Liver (tissue), 3 donors: ENCODE data around the gene FERMT1.

Source experiments
- CTCF ChIP-seq: fragments of 150-350 bp; IDR thresholded peaks from 2 replicates; pipeline ENCODE4 v1.5.1; 2017; ENCODE audit warnings: improper control_type of control experiment, low read depth, low read length; ENCODE audit not compliant: missing input control
- HNF4A ChIP-seq, 2 donors: conservative IDR thresholded peaks; 2 replicates each; pipeline ENCODE4 v1.6.1; 2016; ENCODE audit warnings: antibody characterized with exemption in 2 of 2, mild to moderate bottlenecking in 2 of 2
- MAX ChIP-seq: IDR thresholded peaks from 2 replicates; pipeline ENCODE4 v1.6.1; 2016; ENCODE audit warnings: antibody characterized with exemption
- REST ChIP-seq: IDR thresholded peaks from 2 replicates; pipeline ENCODE4 v1.6.1; 2016; ENCODE audit warnings: antibody characterized with exemption, mild to moderate bottlenecking
- SP1 ChIP-seq: IDR thresholded peaks from 2 replicates; pipeline ENCODE4 v1.6.1; 2018; ENCODE audit warnings: antibody characterized with exemption, mild to moderate bottlenecking
- TAF1 ChIP-seq: conservative IDR thresholded peaks from 2 replicates; pipeline ENCODE4 v1.6.1; 2016; ENCODE audit warnings: antibody characterized with exemption, mild to moderate bottlenecking
- ZBTB33 ChIP-seq: IDR thresholded peaks from 2 replicates; pipeline ENCODE4 v1.6.1; 2016; ENCODE audit warnings: antibody characterized with exemption
- donor health status: healthy.
- donor health status: healthy.

- no peak for TF ChIP-seq TAF1
- TF ChIP-seq CTCF, result no peak
- no peak for TF ChIP-seq ZBTB33
- TF ChIP-seq HNF4A (conservative IDR thresholded peaks at IDR 0.05), result peak; percentile 72 to 83
- no peak for TF ChIP-seq REST
- no peak for TF ChIP-seq MAX
- TF ChIP-seq SP1, result peak; percentile 63
Observed at GRCh38 chr20:6075428-6076219, 47.2 kb downstream of the FERMT1 start.
